GM19397 (cell line): Measurements from ENCODE around the gene CLEC4M.

Experiments
- ATAC-seq: cut with Tn5 transposase; IDR thresholded peaks from one replicate; pipeline ENCODE4 v1.9.1; 2021; ENCODE audit warnings: mild to moderate bottlenecking, moderate library complexity; ENCODE audit not compliant: unreplicated experiment

The CLEC4M gene, protein sequence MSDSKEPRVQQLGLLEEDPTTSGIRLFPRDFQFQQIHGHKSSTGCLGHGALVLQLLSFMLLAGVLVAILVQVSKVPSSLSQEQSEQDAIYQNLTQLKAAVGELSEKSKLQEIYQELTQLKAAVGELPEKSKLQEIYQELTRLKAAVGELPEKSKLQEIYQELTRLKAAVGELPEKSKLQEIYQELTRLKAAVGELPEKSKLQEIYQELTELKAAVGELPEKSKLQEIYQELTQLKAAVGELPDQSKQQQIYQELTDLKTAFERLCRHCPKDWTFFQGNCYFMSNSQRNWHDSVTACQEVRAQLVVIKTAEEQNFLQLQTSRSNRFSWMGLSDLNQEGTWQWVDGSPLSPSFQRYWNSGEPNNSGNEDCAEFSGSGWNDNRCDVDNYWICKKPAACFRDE

DNA sequence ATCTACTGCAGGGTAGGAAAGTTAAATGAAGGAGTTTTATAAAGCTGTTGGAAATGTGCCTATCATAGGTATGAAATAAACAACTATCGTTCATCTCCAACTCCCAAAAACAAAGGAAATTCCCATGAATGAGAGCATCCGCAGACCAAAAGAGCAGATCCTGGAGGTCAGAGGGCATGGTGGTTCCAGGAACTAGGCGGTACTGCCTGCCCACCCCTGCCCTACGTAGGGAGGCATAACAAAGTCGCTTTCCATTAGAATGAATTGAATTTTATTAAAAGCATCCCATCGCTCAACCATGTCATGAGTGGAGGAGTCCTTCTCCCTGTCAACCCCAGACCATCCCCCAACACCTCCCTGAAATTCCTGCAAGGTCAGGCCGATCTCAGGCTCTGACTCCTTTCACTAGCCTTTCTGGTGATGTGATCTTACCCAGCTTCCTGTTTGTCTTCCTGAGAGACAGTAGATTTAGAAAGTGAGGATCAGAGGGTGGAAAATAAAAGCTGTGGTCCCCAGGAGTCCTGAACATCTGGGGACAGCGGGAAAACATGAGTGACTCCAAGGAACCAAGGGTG lies at the start of gene CLEC4M:
TSS of gene CLEC4M (plus strand) at position 525 of the 575 bp plus-strand sequence. CDS start at position 549, 24 bp downstream.
- ATAC-seq: no peak

DNA sequence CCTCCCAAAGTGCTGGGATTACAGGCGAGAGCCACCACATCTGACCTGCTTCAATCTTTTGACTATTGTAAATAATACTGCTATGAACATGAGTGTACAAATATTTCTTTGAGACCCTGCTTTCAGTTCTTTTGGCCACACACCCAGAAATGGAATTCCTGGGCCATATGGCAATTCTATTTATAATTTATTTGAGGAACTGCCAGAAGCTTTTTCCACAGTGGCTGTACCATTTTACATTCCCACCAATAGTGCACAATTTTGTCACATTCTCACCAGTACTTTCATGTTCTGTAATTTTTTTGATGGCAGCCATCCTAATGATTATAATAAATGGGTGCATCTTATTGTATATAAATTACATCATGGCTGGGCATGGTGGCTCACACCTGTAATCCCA lies 47.4 kb upstream of the CLEC4M start:
- ATAC-seq: no peak

DNA sequence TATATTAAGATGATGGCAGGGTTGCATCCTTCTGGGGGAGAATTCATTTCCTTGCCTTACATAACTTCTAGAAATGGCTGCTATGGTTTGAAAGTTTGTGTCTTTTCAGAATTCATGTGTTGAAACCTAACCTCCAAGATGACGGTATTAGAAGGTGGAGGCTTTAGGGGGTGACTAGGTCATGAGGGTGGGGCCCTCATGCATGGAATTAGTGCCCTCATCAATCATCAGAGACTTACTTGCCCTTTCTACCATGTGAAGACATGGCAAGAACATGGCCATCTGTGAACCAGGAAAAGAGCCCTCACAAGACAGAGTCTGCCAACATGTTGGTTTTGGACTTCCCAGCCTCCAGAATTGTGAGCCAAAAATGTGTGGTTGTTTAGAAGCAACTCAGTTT lies 46.3 kb upstream of the CLEC4M start:
- no peak for ATAC-seq

DNA sequence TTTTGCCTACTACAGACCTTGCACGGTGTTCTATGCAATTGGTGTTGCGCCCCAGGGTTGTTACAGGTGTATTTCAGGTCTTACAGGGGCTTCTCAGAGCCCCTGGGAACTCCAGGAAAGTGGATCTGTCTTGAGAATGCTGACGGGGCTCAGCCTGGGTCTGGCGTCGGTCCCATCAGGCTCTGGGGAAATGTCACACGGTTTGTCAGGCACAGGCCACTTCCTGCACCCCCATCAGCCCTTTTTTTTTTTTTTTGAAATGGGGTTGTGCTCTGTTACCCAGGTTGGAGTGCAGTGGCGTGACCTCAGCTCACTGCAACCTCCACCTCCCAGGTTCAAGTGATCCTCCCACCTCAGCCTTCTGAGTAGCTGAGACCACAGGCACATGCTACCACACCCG lies 44.4 kb upstream of the CLEC4M start:
- ATAC-seq: no peak

DNA sequence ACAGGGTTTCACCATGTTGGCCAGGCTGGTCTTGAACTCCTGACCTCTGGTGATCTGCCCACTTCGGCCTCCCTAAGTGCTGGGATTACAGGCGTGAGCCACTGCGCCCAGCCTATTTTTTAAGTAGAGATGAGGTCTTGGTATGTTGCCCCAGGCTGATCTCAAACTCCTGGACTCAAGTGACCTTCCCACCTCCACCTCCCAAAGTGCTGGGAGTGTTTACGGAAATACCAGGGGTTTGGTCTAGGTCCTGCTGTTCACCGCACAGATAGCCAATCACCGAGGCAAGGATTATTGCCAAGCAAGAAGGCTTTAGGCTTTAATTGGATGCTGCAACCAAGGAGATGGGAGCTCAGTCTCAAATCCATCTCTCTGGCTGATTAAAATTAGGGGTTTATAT lies 42.7 kb upstream of the CLEC4M start:
- no peak for ATAC-seq

DNA sequence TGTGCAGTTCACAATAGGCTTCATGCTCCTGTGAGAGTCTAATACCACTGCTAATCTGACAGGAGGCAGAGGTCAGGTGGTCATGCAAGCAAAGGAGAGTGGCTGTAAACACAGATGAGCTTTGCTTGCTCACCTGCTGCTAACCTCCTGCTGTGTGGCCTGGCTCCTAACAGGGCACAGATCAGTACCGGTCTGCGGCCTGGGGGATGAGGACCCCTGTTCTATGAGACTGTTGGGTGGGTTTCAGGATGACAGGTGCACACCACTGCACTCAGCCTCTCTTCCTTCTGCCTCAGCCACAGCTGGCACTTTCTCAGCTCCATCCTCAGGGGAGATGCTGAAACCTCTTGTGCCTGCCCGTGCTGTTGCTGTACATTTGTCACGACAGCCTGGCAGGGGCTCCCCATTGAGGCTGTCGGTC lies 40.8 kb upstream of the CLEC4M start:
- no peak for ATAC-seq

DNA sequence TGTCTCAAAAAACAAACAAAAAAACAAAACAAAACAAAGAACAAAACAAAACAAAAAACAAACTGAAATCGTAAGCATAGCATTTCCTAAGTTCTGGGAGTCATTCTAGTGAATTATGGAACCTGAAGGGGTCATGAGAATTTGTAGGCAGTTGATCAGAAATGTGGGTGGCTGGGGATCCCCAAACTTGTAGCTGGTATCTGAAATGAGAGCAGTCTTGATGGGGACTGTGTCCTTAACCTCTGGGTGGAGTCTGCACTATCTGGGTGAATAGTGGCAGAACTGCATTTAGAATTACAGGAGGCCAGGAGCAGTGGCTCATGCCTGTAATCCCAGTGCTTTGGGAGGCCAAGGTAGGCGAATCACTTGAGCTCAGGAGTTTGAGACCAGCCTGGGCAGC lies 37.3 kb upstream of the CLEC4M start:
- no peak for ATAC-seq

DNA sequence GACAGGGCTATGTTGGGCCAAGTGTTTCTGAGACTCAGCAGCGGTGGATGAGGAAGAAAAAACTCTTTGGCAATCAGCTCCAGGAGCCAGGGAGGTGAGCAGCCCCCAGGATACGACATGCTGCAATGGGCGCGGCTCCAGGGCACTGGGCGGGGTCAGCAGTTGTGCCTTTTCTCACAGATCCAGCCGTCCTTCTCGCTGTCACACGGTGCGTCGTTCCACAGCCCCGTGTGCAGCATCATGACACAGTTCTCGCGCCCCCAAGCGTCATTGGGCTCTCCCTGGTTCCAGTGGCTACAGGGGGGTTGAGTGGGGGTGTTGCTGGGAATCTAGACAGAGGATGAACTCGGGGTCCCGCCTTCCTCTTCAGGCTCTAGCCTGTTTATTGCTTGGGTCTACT lies 33.8 kb upstream of the CLEC4M start:
- ATAC-seq: no peak

DNA sequence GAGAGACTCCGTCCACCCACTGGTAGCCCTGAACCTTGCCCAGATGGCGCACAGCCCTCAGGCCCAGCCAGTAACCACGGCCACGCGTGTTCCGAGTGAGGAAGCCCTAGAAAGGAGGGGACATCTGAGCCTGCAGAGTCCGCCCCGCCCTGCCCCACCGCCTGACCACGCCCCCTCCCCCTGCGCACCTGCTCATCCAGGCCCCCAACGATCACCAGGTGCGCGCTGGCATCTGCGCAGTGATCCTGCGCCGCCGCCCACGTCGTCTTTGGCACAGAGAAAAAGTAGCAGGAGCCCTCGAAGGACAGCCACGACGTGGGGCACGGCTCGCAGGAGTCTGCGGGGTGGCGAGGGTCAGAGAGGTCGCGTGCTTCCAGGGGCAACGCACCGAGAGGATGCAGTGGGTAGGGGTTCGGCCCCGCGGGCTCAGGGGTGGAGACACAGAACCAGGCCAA lies 33.2 kb upstream of the CLEC4M start:
- ATAC-seq: no peak

DNA sequence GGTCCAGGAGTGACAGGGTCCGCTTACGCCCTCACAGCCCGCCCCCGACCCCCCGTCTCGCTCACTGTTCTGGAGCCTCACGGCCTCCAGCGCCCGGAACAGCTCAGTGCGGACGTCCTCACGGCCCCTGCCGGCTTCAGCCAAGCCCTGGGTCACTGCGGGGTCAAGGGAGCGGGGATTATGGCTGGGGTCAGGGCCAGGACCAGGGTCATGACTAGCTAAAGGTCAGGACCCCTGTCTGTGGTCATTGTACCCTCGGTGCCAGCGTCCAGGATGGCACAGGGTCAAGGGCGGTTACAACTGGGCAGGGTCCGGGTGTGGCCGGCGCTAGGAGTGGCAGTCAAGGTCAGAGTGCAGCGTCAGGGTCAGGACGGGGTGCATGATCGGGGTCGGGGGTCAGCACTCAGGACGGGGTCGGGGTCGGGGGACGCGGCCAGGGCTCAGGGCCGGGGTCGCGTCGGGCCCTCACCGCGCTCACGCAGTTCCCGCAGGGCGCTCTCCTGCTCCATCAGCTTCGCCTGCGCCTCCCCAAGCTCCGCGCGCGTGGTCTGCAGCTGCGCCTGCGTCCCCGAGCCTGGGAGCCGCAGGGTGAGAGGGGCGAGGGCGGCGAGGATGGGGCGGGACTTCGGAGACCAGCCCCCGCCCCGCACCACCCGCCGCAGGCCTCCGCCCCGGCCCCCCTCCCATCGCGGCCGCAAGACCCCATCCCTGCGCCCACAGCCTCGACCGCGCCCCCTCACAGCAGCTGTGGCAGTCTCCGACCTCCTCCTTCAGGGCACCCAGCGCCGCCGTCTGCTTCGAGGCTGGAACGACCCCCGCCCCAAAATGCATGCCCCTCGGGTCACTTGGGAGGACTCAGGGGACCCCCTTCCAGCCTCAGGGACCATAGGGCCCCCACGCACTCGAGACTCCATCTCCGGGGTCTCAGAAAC lies 32.5 kb upstream of the CLEC4M start:
- no peak for ATAC-seq

DNA sequence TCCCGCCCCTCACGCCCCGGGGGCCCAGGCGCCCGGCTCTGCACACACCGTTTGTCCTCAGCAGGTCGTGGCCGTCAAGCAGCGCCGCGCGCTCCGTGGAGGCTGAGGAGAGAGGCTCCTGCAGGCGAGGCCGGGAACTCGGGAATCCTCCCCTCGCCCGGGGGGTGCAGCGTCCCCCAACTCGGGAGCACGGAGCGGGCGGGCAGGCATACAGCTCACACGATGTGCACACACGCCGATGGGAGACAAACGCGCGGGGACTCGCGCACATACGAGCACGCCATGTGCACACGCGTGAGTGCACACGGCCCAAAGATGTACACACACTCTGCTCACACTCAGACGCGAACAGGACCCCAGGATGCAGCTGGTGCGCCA lies 31.8 kb upstream of the CLEC4M start:
- ATAC-seq: no peak

DNA sequence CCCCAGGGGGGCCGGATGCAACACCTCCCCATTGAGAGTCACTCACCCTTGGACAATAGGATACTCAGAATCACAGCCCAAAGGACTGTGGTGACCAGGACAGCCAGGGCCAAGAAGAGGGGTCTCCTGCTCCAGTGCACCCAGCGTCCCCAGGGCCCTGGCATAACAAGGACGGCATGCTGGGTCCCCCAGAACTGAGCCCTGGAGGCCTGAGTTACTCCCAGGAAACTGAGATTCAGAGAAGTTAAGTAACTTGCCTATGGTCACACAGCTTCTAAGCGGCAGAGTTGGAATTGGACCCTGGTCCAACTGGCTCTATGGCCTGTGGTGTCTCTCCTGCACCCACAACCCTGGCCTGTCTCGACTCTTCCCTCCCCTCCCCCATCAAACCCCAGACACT lies 31.4 kb upstream of the CLEC4M start:
- ATAC-seq: no peak

DNA sequence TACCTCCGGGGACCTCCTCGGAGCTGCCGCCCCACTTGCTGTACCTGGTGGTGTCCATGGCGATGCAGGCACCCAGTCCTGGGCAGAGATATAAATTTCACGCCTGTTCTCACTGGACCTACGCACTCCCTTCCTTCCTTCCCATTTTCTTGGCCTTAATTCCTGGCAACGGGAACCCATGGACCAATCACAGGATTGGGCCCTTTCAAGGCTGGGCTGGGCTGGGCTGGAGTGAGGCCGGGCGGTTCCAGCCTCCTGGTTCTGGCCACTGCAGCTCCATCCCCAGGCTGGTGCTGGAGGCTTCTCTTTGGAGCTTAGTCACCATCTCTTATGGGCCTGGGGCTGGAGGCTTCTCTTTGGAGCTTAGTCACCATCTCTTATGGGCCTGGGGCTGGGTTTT lies 31.0 kb upstream of the CLEC4M start, which contains the start of gene CLEC4G:
TSS of gene CLEC4G (minus strand) at position 66 of the 400 bp plus-strand sequence. CDS start at position 58, 8 bp downstream.
- no peak for ATAC-seq

DNA sequence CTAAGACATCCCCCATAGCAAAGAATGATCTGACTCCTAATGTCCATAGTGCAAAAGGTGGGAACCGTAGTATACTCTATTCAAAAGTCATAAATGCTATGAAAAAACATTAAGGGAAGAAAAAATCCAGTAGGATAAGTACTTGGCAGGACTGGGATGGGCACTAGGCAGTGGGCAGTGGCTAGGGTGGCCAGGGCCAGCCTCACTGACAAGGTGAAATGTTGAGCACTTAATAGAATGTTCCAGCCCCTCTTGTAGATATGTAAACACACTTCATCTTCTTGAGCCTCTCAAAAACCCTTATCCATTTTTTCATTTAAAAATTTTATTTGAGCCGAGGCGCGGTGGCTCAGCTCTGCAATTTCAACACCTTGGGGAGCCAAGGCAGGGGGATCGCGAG lies 29.7 kb upstream of the CLEC4M start:
- no peak for ATAC-seq

DNA sequence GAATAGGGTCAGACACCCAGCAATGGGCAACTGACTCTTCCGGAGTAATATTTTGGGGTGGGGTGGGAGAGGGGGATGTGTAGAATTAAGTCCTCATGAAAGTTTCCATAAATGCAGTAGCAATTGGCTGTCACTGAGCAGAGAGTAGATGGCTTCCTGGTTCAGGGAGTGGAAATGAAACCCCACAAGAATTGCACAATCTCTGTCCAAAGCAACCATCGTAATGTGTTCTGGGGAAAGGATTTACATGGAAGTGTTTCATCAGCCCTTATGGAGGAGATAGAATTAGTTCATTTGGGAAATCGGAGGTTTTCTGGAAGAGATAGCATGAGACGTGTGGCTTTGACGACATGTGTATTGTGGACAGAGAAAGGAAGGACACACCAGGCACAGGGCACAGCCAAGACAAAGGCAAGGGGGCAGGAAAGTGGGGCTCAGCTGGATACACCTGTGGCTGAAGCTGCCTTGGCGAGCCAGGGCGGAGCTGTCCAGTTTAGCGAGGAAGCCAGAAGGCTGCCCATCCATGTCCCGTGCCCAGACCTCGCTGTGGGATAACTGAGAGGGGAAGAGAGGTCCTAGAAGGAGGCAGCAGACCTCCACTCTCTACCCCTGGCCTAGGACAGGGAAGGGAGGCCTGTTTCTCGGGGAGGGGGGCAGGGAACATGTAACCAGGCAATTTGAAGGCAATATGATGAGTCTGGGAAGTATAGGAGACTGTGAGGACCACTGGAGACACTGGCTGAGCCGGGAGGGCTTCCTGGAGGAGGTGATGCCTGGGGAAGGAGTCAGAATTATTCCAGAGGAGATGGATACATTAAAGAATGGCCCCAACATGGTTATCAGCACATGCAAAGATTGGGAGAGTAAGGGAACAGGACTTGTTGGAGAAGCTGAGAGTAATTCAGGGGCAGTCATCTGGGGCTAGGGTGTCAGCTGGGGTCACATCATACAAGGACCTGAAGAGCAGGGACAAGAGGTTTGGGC lies 28.5 kb upstream of the CLEC4M start:
- no peak for ATAC-seq

DNA sequence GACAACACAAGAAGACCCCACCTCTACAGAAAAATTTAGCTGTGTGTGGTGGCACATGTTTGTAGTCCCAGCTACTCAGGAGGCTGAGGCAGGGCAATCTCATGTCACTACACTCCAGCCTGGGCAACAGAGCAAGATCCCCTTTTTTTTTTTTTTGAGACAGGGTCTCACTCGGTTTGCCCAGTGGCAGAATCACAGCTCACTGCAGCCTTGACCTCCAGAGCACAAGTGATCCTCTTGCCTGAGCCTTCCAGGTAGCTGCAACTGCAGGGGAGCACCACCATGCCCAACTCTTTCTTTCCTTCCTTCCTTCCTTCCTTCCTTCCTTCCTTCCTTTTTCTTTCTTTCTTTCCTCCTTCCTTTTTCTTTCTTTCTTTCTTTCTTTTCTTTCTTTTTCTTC lies 26.9 kb upstream of the CLEC4M start:
- no peak for ATAC-seq

DNA sequence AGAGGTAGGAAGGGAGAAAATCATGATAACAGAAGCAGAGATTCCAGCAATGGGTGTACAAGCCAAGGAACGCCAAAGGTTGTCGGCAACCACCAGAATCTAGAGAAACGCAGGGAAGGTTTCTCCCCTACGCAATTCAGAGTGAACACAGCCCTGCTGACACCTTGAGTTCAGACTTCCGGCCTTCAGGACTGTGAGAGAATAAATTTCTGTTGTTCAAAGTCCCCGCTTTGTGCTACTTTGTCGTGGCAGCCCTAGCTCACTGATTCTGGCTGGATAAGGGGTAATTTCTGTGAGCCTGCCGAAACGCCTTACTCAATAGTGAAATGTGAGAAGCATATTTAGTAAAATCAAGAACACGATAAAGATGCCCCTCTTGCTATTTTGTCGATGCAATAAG lies 25.8 kb upstream of the CLEC4M start:
- no peak for ATAC-seq

DNA sequence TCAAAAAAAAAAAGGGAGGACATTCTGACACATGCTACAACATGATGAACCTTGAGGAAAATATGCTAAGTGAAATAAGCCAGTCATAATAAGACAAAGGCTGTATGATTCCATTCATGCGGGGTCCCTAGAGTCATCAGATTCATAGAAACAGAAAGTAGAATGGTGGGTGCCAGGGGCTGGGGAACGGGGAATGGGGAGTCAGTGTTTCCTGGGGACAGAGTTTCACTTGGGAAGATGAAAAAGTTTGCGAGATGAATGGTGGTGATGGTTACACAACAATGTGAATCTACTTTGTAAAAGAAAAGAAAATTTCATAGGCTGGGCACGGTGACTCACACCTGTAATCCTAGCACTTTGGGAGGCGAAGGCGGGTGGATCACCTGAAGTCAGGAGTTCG lies 25.0 kb upstream of the CLEC4M start:
- ATAC-seq: no peak

DNA sequence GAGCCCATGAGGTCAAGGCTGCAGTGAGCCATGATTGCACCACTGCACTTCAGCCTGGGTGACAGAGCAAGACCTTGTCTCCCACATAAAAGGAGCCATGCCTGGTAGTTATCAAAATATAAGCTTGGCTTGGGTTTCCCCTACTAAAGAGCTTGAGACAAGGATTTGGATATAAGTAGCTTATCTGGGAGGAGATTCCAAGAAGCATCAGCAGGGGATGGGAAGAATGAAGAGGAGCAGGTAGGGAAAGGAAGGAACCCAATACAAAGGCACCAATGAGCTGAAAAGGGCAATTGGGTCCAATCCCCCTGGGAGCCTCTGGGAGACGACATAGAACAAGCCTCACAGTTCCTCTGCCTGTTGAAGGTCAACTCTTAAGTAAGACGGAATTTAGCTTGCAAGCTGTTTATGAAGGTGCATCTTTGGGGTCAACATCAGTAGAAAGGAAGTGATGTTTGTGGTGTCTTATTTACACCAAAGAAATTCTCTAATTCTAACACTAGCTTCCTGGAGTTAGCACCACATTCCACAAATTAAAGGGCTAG lies 23.8 kb upstream of the CLEC4M start:
- no peak for ATAC-seq
